Upper lobe of right lung (tissue), 1 donor: ENCODE measurements around the gene CPNE1. TPM values are rescaled to one million over a fixed set of nuclear protein-coding genes. Genes with fewer than 3 reads are reported as not detected.

Source experiments
- ATAC-seq: fragments of 200-7000 bp; cut with Tn5 transposase; one replicate; pipeline ENCODE4 v1.9.1; 2020; ENCODE audit warnings: mild to moderate bottlenecking, moderate library complexity
- DNase-seq: peaks from one replicate; pipeline ENCODE4 v3.0.0-alpha.2; 2020
- H3K27ac ChIP-seq: fragments of 200-600 bp; one replicate; pipeline ENCODE4 v1.8.0; 2022
- H3K27me3 ChIP-seq: fragments of 200-600 bp; one replicate; pipeline ENCODE4 v1.8.0; 2022; ENCODE audit warnings: mild to moderate bottlenecking
- H3K36me3 ChIP-seq: fragments of 200-600 bp; one replicate; pipeline ENCODE4 v1.8.0; 2022
- H3K4me1 ChIP-seq: fragments of 200-600 bp; one replicate; pipeline ENCODE4 v1.8.0; 2022
- H3K4me3 ChIP-seq: fragments of 200-600 bp; one replicate; pipeline ENCODE4 v1.8.0; 2022; ENCODE audit warnings: mild to moderate bottlenecking
- H3K9me3 ChIP-seq: fragments of 200-600 bp; one replicate; pipeline ENCODE4 v1.8.0; 2022
- CTCF ChIP-seq: fragments of 200-600 bp; IDR thresholded peaks from one replicate; pipeline ENCODE4 v1.8.0; 2022; ENCODE audit warnings: antibody characterized with exemption
- intact Hi-C: fragments of 100-400 bp; cut with DNase I; formaldehyde crosslinking; loops from one replicate; pipeline ENCODE4 v1.11.0; 2022
- total RNA-seq: library from RNA; stranded (reverse); fragmentation: NEBNext Ultra II Directional; extraction: Animal tissue kit (Norgen Biotek cat#: 25700); gene quantifications from one replicate; pipeline ENCODE4 v1.2.1, GENCODE V29; 2021
- donor health status: DM: no; HTN: yes; CAD: no; lungs with severe emphysema.

CPNE1 gene
- total RNA-seq, 1 donor from 2014 or later, result 179 TPM

DNA sequence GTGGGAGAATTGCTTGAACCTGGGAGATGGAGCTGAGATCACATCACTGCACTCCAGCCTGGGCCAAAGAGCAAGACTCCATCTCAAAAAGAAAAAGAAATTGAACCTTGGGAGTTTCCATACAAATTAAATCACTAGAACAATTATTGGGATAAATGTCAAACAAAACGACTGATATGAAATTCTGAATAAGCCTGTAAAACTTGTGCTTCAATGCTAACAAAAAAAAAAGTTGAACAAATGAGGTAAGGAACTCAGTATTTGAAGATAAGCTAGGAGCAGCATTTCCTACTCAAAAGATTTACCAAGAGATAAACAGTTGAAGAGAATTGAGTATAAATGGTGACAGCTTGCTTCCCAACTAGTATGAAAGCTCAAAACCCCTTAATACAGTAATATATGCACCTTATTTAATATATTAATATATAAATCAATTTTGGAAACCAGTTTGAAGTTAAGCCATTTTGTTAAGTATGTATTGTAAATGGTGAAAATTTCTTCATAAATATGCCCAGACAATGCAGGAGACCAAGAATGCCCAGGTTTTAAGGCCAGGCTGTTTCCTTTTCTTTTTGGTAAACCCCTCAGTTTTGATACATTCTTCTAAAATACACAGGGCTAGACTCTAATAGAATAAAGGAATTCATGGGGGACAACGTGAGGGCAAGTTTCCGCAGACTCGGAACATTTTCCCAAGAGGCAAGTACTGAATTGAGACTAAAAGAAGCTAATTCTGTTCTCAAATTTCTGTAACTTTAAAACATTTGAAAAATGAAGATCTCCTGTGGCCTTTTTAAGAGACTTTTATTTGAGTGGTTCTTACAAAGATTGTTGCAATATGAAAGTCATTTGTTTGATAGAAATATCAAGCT, 38.4 kb upstream of the CPNE1 start:
- H3K4me1 ChIP-seq, result peaks cover 14% of the 10 kb centered on the region
- ATAC-seq (no peak), DNase-seq (no peak)
- H3K9me3 ChIP-seq, result no peaks in the 10 kb centered on the region
- H3K27ac ChIP-seq, result no peak overlapping the region
- no peak for TF ChIP-seq CTCF
- H3K4me3 ChIP-seq, result no peak overlapping the region
- H3K36me3 ChIP-seq, result peaks cover 70% of the 10 kb centered on the region
- H3K27me3 ChIP-seq, result no peaks in the 10 kb centered on the region
- intact Hi-C loops, result no loop called here

GRCh38 chr20:35702051-35702823, 37.5 kb upstream of the CPNE1 start:
- Histone ChIP-seq H3K4me3 (no peak overlapping the region), H3K36me3 (peaks cover 62% of the 10 kb centered on the region), H3K27ac (no peak overlapping the region), H3K27me3 (no peaks in the 10 kb centered on the region), H3K4me1 (peaks cover 17% of the 10 kb centered on the region), H3K9me3 (no peaks in the 10 kb centered on the region)
- no peak for ATAC-seq
- intact Hi-C loops, result no loop called here
- TF ChIP-seq CTCF, result no peak
- peak; percentile 50 for DNase-seq

GRCh38 chr20:35700625-35701148, 36.0 kb upstream of the CPNE1 start:
- DNase-seq (peak; percentile 30), ATAC-seq (no peak)
- peaks cover 17% of the 10 kb centered on the region for H3K4me1 ChIP-seq
- peak overlapping the region; percentile 69 for H3K4me3 ChIP-seq
- H3K36me3 ChIP-seq, result peaks cover 53% of the 10 kb centered on the region
- no peak overlapping the region for H3K27ac ChIP-seq
- no peaks in the 10 kb centered on the region for H3K9me3 ChIP-seq
- no peak for TF ChIP-seq CTCF
- intact Hi-C loops, result no loop called here
- H3K27me3 ChIP-seq, result no peaks in the 10 kb centered on the region

DNA sequence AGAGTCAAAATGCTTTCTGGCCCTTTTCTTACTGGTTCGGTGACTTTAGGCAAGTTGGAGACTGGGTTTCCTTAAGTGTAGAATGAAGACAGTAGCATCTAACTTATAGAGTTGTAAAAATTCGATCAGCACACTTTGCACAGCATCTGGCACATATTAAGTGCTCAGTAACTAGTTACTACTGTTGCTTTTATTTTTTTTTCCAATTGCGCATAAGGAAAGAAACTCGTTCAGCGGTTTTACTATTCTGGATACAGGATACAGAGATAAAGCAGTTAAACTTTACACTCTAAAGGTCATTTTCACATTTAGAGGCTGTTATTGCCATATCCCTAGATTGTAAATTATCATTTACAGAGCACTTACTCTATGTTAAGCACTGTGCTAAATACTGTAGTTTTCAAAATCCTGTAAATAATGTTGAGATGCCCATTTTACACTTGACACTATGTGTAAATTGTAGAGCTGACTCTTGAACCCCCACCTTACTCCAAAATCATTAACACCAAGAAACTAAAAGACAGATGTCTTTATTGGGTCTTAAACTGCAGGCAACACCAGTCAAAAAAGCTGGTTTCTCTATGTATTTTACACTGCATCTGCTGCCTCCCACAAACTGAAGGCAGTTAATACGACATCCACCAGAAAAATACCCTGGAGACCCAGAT, 35.4 kb upstream of the CPNE1 start:
- Histone ChIP-seq H3K27me3 (no peaks in the 10 kb centered on the region), H3K36me3 (peaks cover 53% of the 10 kb centered on the region), H3K4me3 (peak overlapping the region; percentile 69), H3K27ac (peak overlapping the region; percentile 87), H3K4me1 (peaks cover 17% of the 10 kb centered on the region), H3K9me3 (no peaks in the 10 kb centered on the region)
- intact Hi-C loops, result no loop called here
- DNase-seq, result no peak
- TF ChIP-seq CTCF, result no peak
- no peak for ATAC-seq

GRCh38 chr20:35699127-35699956, 34.6 kb upstream of the CPNE1 start, which contains the start of the genes NFS1 and ROMO1:
Gene NFS1 (minus strand): TSS chr20:35699352. CDS start chr20:35699288, 64 bp downstream.
Gene ROMO1 (plus strand): TSS chr20:35699405. CDS start chr20:35699633, 228 bp downstream.
- intact Hi-C loops, result no loop called here
- peak; percentile 31 for TF ChIP-seq CTCF
- Histone ChIP-seq H3K27ac (peak within 1 kb of the TSS; percentile 87), H3K4me3 (peak within 1 kb of the TSS; percentile 69), H3K27me3 (no peaks in the 10 kb centered on the region), H3K4me1 (peaks cover 17% of the 10 kb centered on the region), H3K36me3 (peaks cover 53% of the 10 kb centered on the region), H3K9me3 (no peaks in the 10 kb centered on the region)
- DNase-seq (peak; percentile 93), ATAC-seq (peak; percentile 97)
